ENCODE measurements around the gene MAST3. TPM values are rescaled to one million over a fixed set of nuclear protein-coding genes. Genes with fewer than 3 reads are reported as not detected.

Gene MAST3
- total and polyA plus RNA-seq, 2 donors (not counting 3 experiments of a cell fraction or from before 2014, with no cell fraction given): 1.5 to 2.7 TPM

DNA sequence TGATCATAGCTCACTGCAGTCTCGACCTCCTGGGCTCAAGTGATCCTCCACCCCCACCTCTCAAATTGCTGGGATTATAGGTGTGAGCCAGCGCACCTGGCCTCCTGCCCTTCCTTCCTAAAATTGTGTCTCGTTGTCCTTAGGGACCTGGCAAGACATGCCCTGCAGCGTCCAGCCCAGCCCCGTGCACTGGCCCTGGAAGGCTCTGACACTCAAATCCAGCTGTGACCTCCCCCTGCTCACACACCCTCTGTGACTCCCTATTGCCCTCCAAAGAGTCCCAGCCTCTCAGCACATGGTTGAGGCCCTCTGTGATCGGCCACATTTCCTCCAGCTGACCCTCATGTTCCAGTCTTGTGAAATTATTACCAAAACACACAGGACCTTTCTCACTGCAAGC is 100.4 kb downstream of the MAST3 start:
- ChIA-PET CTCF (interaction anchor here (0.9 to 1.5 kb wide), 3 partner anchors 10 to 131 kb away, joined by 3 to 5 read pairs (median 3); no protein-coding TSS in a partner anchor), POLR2A (interaction anchor here (2.0 kb wide), 1 partner anchor 83 kb away, joined by 6 read pairs; the partner anchor contains the start of gene JUND)
- DNase-seq (ENCODE audit: low read depth, low spot score): no peak
- no peak overlapping the region for H3K9ac ChIP-seq (replicated peaks; ENCODE audit: extremely low read depth, insufficient read depth, low read length)
- H3K79me2 ChIP-seq (ENCODE audit: control insufficient read depth, insufficient read depth, low read length): no peaks in the 10 kb centered on the region
- H4K20me1 ChIP-seq (replicated peaks; ENCODE audit: control insufficient read depth, extremely low read depth, insufficient read depth, low read length): no peaks in the 10 kb centered on the region
- no peak for TF ChIP-seq FOS (IDR thresholded peaks at IDR 0.05; ENCODE audit: borderline replicate concordance, insufficient read depth, low read length)
- no peak for TF ChIP-seq GATA2 (IDR thresholded peaks at IDR 0.05; ENCODE audit: insufficient read depth, insufficient read length, low read depth, low read length)
- no peak for TF ChIP-seq EZH2 (IDR thresholded peaks at IDR 0.05; ENCODE audit: borderline replicate concordance, low read depth, low read length, severe bottlenecking)
- TF ChIP-seq, protein P1, sequence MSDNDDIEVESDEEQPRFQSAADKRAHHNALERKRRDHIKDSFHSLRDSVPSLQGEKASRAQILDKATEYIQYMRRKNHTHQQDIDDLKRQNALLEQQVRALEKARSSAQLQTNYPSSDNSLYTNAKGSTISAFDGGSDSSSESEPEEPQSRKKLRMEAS (IDR thresholded peaks at IDR 0.05; ENCODE audit: insufficient read depth, insufficient read length): no peak
- TF ChIP-seq JUN (IDR thresholded peaks at IDR 0.05; ENCODE audit: borderline replicate concordance, insufficient read depth, insufficient read length, low read depth): no peak
- TF ChIP-seq POLR2AphosphoS5 (IDR thresholded peaks at IDR 0.05; ENCODE audit: insufficient read depth, low read depth, low read length): no peak
- TF ChIP-seq, protein P2, sequence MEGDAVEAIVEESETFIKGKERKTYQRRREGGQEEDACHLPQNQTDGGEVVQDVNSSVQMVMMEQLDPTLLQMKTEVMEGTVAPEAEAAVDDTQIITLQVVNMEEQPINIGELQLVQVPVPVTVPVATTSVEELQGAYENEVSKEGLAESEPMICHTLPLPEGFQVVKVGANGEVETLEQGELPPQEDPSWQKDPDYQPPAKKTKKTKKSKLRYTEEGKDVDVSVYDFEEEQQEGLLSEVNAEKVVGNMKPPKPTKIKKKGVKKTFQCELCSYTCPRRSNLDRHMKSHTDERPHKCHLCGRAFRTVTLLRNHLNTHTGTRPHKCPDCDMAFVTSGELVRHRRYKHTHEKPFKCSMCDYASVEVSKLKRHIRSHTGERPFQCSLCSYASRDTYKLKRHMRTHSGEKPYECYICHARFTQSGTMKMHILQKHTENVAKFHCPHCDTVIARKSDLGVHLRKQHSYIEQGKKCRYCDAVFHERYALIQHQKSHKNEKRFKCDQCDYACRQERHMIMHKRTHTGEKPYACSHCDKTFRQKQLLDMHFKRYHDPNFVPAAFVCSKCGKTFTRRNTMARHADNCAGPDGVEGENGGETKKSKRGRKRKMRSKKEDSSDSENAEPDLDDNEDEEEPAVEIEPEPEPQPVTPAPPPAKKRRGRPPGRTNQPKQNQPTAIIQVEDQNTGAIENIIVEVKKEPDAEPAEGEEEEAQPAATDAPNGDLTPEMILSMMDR (IDR thresholded peaks at IDR 0.05; ENCODE audit: extremely low read depth in 1 of 2, insufficient read depth in 1 of 2, low read depth in 1 of 2, low read length in 2 of 2): no peak
- no peak for TF ChIP-seq MYC (IDR thresholded peaks at IDR 0.05; ENCODE audit: low read depth, low read length)
- no peak for TF ChIP-seq POLR2A (IDR thresholded peaks at IDR 0.05; ENCODE audit: low read depth, low read length)
- H3K4me3 ChIP-seq (replicated peaks in 1 of 3; ENCODE audit: insufficient read depth in 1 of 3, low read depth in 1 of 3, low read length in 3 of 3): no peak overlapping the region
- dilution Hi-C loops (cut with MboI; ENCODE audit: extremely low pct_ligation_motif_present, low sequenced_read_pairs) (no loop called here), intact Hi-C loops (cut with micrococcal nuclease) (no loop called here)
- H3K9me1 ChIP-seq (replicated peaks; ENCODE audit: control insufficient read depth, extremely low read depth, insufficient read depth, low read length): no peaks in the 10 kb centered on the region
- H3K4me1 ChIP-seq (ENCODE audit: control insufficient read depth, extremely low read depth, insufficient read depth, low read length): peaks cover 10% of the 10 kb centered on the region
- peaks cover 0 to 6% of the 10 kb centered on the region in 2 experiments for H3K36me3 ChIP-seq (ENCODE audit: control insufficient read depth in 2 of 2, extremely low read depth in 1 of 2, insufficient read depth in 2 of 2, low read length in 2 of 2)
- no peak overlapping the region for H3K4me2 ChIP-seq (ENCODE audit: insufficient read depth, low read length)
- no peak overlapping the region for H3K27ac ChIP-seq (ENCODE audit: insufficient read depth, low read depth, low read length)
- H3K9me3 ChIP-seq (replicated peaks; ENCODE audit: control insufficient read depth, insufficient read depth, low read length): no peaks in the 10 kb centered on the region
- FAIRE-seq: no peak
- BruUV-seq (replicated peaks): no TSS peak
- H2AFZ ChIP-seq (ENCODE audit: low read depth, low read length): no peak overlapping the region
- no peaks in the 10 kb centered on the region for H3K27me3 ChIP-seq (ENCODE audit: control insufficient read depth in 2 of 2, insufficient read depth in 2 of 2, low read length in 2 of 2)

All from endothelial cell of umbilical vein (primary cell).